ENCODE measurements around the gene DCAF10. TPM values are rescaled to one million over a fixed set of nuclear protein-coding genes. Genes with fewer than 3 reads are reported as not detected.
"Not testable (repeated sequence)": the region's sequence is repeated elsewhere in the genome, so short reads cannot be mapped to it uniquely, and the experiment has no call there.

Gene DCAF10
- total RNA-seq, 1 experiment from 2014 or later, result 34.8 TPM

DNA sequence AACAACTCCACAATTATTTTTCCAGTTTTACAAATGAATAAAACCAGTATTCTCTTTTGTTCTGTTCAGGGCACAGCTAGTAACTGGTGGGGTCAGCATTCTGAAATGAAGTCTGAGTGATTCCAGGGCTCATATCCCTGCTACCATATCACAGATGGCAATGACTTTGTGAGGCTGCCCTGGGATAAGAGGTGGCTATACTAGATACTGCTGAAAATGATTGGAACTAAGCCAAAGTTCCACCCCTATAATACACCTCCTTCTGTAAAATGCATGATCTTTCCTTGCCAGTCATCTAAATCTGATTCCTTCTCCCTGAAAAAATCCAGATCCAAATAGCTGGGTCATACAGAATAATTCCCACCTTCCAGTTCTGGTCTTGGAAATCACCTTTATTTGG lies 88.9 kb downstream of the DCAF10 start:
- no peak for DNase-seq
- Histone ChIP-seq H4K20me1 (ENCODE audit: insufficient read depth, low read depth, low read length) (no peaks in the 10 kb centered on the region), H3K79me2 (ENCODE audit: low read length) (peaks cover 21% of the 10 kb centered on the region), H3K9me2 (replicated peaks; ENCODE audit: insufficient read depth, low read length) (no peaks in the 10 kb centered on the region), H3K4me1 (ENCODE audit: low read length) (no peaks in the 10 kb centered on the region), H3K27ac (ENCODE audit: low read length) (no peak overlapping the region), H3K27me3 (ENCODE audit: low read length) (no peaks in the 10 kb centered on the region), H3K4me3 (ENCODE audit: low read length) (no peak overlapping the region), H2AFZ (ENCODE audit: low read length) (no peak overlapping the region), H3K9ac (ENCODE audit: low read length) (no peak overlapping the region), H3K9me3 (ENCODE audit: low read length) (no peaks in the 10 kb centered on the region), H3K36me3 (ENCODE audit: insufficient read depth, low read length) (peaks cover 13% of the 10 kb centered on the region), H3K4me2 (ENCODE audit: low read depth, low read length, poor library complexity, severe bottlenecking) (no peak overlapping the region)

DNA sequence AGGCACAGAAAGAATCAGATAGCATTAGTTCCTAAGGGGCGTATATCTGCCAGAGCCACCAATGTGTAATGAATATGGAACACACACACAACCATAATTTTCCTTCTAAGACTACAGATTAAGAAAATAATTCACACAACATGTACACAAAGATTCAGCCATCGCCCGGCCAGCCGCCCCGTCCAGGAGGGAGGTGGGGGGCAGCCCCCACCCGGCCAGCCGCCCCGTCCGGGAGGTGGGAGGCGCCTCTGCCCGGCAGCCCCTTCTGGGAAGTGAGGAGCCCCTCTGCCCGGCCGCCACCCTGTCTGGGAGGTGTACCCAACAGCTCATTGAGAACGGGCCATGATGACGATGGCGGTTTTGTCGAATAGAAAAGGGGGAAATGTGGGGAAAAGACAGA lies 90.4 kb downstream of the DCAF10 start:
- not testable (repeated sequence) for H3K27me3 ChIP-seq (ENCODE audit: low read length); H3K4me1 ChIP-seq (ENCODE audit: low read length); H3K4me3 ChIP-seq (ENCODE audit: low read length); H3K9ac ChIP-seq (ENCODE audit: low read length); DNase-seq; H3K4me2 ChIP-seq (ENCODE audit: low read depth, low read length, poor library complexity, severe bottlenecking); H3K9me3 ChIP-seq (ENCODE audit: low read length); H3K27ac ChIP-seq (ENCODE audit: low read length); H2AFZ ChIP-seq (ENCODE audit: low read length); H3K9me2 ChIP-seq (replicated peaks; ENCODE audit: insufficient read depth, low read length); H4K20me1 ChIP-seq (ENCODE audit: insufficient read depth, low read depth, low read length)
- H3K36me3 ChIP-seq (ENCODE audit: insufficient read depth, low read length), result peaks cover 19% of the 10 kb centered on the region
- peaks cover 25% of the 10 kb centered on the region for H3K79me2 ChIP-seq (ENCODE audit: low read length)

DNA sequence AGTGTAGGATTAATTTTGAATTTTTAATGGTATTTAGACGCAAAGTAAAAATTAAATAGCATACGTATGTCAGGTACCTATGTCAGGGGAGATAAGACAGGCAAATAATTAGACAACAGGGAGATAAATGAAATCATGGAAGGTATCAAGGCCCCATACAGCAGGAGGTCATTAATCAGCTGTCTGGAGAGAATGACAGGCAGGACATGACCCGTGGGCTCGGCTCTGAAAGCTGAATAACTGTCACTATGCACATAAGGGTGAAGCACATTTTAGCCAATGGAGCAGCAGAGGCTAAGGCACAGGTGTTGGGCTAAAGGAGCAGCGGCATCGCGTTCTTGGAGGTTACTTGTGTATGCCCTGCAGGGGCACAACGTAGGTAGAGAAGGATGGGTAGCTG lies 91.5 kb downstream of the DCAF10 start:
- no peaks in the 10 kb centered on the region for H3K9me2 ChIP-seq (replicated peaks; ENCODE audit: insufficient read depth, low read length)
- H3K9me3 ChIP-seq (ENCODE audit: low read length), result no peaks in the 10 kb centered on the region
- peaks cover 27% of the 10 kb centered on the region for H3K36me3 ChIP-seq (ENCODE audit: insufficient read depth, low read length)
- no peak for DNase-seq
- no peaks in the 10 kb centered on the region for H3K4me1 ChIP-seq (ENCODE audit: low read length)
- H4K20me1 ChIP-seq (ENCODE audit: insufficient read depth, low read depth, low read length), result no peaks in the 10 kb centered on the region
- H3K4me2 ChIP-seq (ENCODE audit: low read depth, low read length, poor library complexity, severe bottlenecking), result no peak overlapping the region
- H3K27me3 ChIP-seq (ENCODE audit: low read length), result no peaks in the 10 kb centered on the region
- H2AFZ ChIP-seq (ENCODE audit: low read length), result no peak overlapping the region
- H3K79me2 ChIP-seq (ENCODE audit: low read length), result peaks cover 25% of the 10 kb centered on the region
- H3K4me3 ChIP-seq (ENCODE audit: low read length), result no peak overlapping the region
- no peak overlapping the region for H3K27ac ChIP-seq (ENCODE audit: low read length)
- no peak overlapping the region for H3K9ac ChIP-seq (ENCODE audit: low read length)

DNA sequence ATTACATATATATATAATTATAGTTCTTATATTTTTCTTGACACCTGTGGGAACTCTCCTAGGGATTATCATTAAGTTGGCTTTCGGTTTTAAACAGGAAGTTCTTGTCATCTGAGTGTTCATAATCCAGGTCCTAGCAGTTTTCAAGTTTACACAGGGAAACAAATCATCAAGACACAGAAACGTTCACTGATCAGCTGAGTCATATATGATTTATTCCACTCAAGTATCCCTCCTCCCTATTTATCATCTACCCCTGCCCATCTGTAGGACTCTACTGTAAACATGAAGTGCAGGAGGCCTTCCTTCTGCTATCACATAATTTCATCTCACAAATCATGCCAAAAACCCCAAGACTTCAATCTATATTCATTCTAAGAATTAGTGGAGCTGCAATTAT lies 97.1 kb downstream of the DCAF10 start:
- DNase-seq, result no peak
- no peak overlapping the region for H3K4me2 ChIP-seq (ENCODE audit: low read depth, low read length, poor library complexity, severe bottlenecking)
- H3K9me3 ChIP-seq (ENCODE audit: low read length), result no peaks in the 10 kb centered on the region
- peaks cover 13% of the 10 kb centered on the region for H3K4me1 ChIP-seq (ENCODE audit: low read length)
- H3K4me3 ChIP-seq (ENCODE audit: low read length), result no peak overlapping the region
- no peaks in the 10 kb centered on the region for H3K9me2 ChIP-seq (replicated peaks; ENCODE audit: insufficient read depth, low read length)
- no peak overlapping the region for H3K27ac ChIP-seq (ENCODE audit: low read length)
- H3K36me3 ChIP-seq (ENCODE audit: insufficient read depth, low read length), result peaks cover 36% of the 10 kb centered on the region
- peaks cover 37% of the 10 kb centered on the region for H3K79me2 ChIP-seq (ENCODE audit: low read length)
- no peaks in the 10 kb centered on the region for H4K20me1 ChIP-seq (ENCODE audit: insufficient read depth, low read depth, low read length)
- no peaks in the 10 kb centered on the region for H3K27me3 ChIP-seq (ENCODE audit: low read length)
- no peak overlapping the region for H2AFZ ChIP-seq (ENCODE audit: low read length)
- H3K9ac ChIP-seq (ENCODE audit: low read length), result no peak overlapping the region

DNA sequence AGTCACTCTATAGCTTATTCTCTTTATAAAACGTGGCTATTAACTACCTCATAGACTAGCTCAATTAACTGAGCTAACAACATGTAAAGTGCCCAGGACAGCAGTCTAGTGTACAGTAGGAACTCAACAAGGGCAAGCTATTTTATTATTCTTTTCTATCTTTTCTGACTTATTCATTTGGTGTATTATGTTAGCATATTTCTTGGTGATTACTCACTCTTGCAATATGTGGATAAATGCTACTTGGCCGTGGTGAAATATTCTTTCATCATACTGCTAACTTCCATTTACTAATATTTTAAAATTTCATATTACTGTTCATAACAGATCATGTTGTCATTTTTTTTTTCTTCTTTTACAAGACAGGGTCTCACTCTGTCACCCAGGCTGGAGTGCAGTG lies 98.4 kb downstream of the DCAF10 start:
- Histone ChIP-seq H3K4me3 (ENCODE audit: low read length) (no peak overlapping the region), H3K4me2 (ENCODE audit: low read depth, low read length, poor library complexity, severe bottlenecking) (no peak overlapping the region), H3K27me3 (ENCODE audit: low read length) (no peaks in the 10 kb centered on the region), H3K9me3 (ENCODE audit: low read length) (no peaks in the 10 kb centered on the region), H2AFZ (ENCODE audit: low read length) (no peak overlapping the region), H3K27ac (ENCODE audit: low read length) (no peak overlapping the region), H3K36me3 (ENCODE audit: insufficient read depth, low read length) (peaks cover 27% of the 10 kb centered on the region; the same call in 1 of the 2 replicates), H3K79me2 (ENCODE audit: low read length) (peaks cover 47% of the 10 kb centered on the region), H3K4me1 (ENCODE audit: low read length) (peaks cover 17% of the 10 kb centered on the region), H3K9me2 (replicated peaks; ENCODE audit: insufficient read depth, low read length) (no peaks in the 10 kb centered on the region), H3K9ac (ENCODE audit: low read length) (no peak overlapping the region), H4K20me1 (ENCODE audit: insufficient read depth, low read depth, low read length) (no peaks in the 10 kb centered on the region; the same call in 1 of the 2 replicates)
- no peak for DNase-seq

DNA sequence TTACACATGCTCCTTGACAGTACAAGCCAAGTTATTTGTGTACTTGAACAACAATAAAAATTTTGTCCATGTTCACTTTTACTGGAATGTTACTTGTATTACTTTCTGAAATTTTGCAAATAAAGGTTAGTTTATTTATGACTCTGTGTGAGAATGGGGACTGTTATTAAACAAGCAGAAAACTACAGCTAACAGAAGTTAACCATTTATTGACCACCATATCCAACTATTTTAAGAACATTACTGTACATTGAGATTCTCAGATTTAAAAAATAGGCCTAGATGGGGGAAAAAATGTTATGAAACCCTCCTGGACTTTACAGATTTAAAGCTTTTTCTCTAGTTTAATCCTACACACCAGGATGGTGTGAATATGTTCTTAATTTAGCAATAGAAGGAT lies 101.5 kb downstream of the DCAF10 start:
- Histone ChIP-seq H3K36me3 (ENCODE audit: insufficient read depth, low read length) (peaks cover 12% of the 10 kb centered on the region; the same call in 1 of the 2 replicates), H3K9ac (ENCODE audit: low read length) (peak overlapping the region; percentile 88), H3K9me2 (replicated peaks; ENCODE audit: insufficient read depth, low read length) (no peaks in the 10 kb centered on the region), H2AFZ (ENCODE audit: low read length) (no peak overlapping the region), H3K79me2 (ENCODE audit: low read length) (peaks cover 44% of the 10 kb centered on the region), H3K4me3 (ENCODE audit: low read length) (peak overlapping the region; percentile 79), H3K9me3 (ENCODE audit: low read length) (no peaks in the 10 kb centered on the region), H3K27ac (ENCODE audit: low read length) (no peak overlapping the region), H4K20me1 (ENCODE audit: insufficient read depth, low read depth, low read length) (no peaks in the 10 kb centered on the region; the same call in 1 of the 2 replicates), H3K4me1 (ENCODE audit: low read length) (peaks cover 26% of the 10 kb centered on the region), H3K27me3 (ENCODE audit: low read length) (no peaks in the 10 kb centered on the region), H3K4me2 (ENCODE audit: low read depth, low read length, poor library complexity, severe bottlenecking) (peak overlapping the region; percentile 72)
- DNase-seq, result no peak

DNA sequence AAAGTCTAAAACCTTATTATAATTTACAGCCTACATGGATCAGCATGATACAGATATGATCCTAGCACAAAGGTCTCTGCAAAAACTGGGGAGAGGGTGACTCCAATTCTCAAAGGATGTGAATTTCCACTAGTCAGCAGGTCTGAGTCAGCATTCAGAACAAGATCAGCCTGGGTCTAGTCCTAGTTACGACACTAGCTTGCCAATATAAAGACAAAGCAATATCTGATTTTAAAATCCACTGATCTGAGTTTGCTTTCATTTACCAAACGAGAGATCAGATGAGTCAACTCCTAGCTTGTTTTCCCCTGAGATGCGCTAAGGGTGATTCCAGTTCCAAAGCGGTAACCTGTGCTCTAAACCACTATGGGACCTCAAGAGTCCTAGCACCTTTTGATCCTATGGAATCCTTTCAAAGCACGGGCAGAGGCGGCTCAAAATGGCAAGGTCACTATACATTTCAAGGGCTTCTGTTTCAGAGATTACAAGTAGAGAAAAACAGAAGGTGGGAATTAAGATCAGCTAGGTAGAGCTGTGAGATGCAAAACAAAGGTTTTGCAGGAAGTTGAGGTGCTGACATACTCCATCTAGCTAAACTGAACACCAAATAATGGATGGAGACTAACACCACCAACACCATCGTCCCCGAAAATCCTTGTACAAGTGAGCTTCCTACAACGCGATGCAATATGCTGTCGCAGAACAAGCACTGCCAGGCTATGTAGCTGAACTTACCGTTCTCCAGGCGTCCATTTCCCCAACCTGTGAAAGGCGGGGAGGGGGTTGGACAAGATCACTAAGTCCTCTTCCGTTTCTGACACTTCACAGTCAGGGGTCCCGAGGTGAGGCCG lies 102.4 kb downstream of the DCAF10 start:
- H3K4me1 ChIP-seq (ENCODE audit: low read length), result peaks cover 26% of the 10 kb centered on the region
- H3K9me2 ChIP-seq (replicated peaks; ENCODE audit: insufficient read depth, low read length), result no peaks in the 10 kb centered on the region
- H3K4me3 ChIP-seq (ENCODE audit: low read length), result peak overlapping the region; percentile 79
- peak; percentile 75 for DNase-seq
- H3K4me2 ChIP-seq (ENCODE audit: low read depth, low read length, poor library complexity, severe bottlenecking), result peak overlapping the region; percentile 72
- H4K20me1 ChIP-seq (ENCODE audit: insufficient read depth, low read depth, low read length), result no peaks in the 10 kb centered on the region; the same call in 1 of the 2 replicates
- H3K9ac ChIP-seq (ENCODE audit: low read length), result peak overlapping the region; percentile 88
- H3K9me3 ChIP-seq (ENCODE audit: low read length), result no peaks in the 10 kb centered on the region
- peaks cover 8% of the 10 kb centered on the region; the same call in 1 of the 2 replicates for H3K36me3 ChIP-seq (ENCODE audit: insufficient read depth, low read length)
- H3K27ac ChIP-seq (ENCODE audit: low read length), result peak overlapping the region; percentile 27; the same call in 1 of the 2 replicates
- H3K27me3 ChIP-seq (ENCODE audit: low read length), result no peaks in the 10 kb centered on the region
- peak overlapping the region; percentile 42; the same call in 1 of the 2 replicates for H2AFZ ChIP-seq (ENCODE audit: low read length)
- H3K79me2 ChIP-seq (ENCODE audit: low read length), result peaks cover 40% of the 10 kb centered on the region

DNA sequence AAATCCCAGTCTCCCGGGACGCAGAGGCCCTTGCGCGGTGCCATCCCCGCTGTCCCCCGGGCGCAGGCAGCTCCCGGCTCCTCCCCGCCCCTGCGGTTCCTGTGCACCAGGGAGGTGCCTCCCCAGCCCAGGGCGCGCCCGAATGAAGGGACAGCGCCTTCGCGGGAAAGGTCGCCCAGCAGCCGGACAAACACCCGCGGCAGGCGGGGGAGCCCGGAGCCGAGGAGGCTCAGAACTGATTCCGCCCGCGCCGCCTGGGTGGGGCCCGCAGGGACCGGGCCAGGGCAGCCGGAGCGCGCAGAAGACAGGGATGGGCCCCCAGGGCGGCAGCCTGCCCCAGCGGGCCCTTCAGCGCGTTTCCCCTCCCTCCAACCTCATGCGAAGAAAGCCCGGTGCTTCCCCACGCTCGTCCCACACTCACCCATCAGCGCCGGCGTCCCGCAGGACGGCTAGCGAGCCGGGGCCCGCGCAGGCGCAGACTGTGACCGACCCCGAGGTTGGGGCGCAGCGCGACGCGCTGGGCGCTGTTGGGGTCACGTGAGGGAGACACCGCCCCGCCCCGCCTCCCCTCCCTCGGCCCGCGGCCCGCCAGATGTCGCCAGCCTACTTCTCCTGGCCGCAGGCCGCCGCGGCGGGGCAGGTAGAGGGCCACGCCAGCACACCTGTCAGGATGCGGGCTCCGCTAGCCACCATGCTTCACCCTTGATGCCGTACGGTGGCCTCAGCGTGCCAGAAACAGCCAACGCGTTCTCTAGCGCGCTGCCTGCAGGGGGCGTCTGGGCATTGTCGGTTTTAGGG lies 103.2 kb downstream of the DCAF10 start, which contains the start of gene SLC25A51:
TSS of gene SLC25A51 (minus strand) at position 481 of the 798 bp plus-strand sequence. CDS start 15,577 bp downstream, outside the sequence.
- Histone ChIP-seq H3K27me3 (ENCODE audit: low read length) (no peaks in the 10 kb centered on the region), H3K4me3 (ENCODE audit: low read length) (peak within 1 kb of the TSS; percentile 79), H3K9me3 (ENCODE audit: low read length) (no peaks in the 10 kb centered on the region), H3K9me2 (replicated peaks; ENCODE audit: insufficient read depth, low read length) (no peaks in the 10 kb centered on the region), H3K27ac (ENCODE audit: low read length) (peak within 1 kb of the TSS; percentile 27; the same call in 1 of the 2 replicates), H3K36me3 (ENCODE audit: insufficient read depth, low read length) (peaks cover 5% of the 10 kb centered on the region; the same call in 1 of the 2 replicates), H3K79me2 (ENCODE audit: low read length) (peaks cover 38% of the 10 kb centered on the region), H3K9ac (ENCODE audit: low read length) (peak within 1 kb of the TSS; percentile 88), H3K4me1 (ENCODE audit: low read length) (peaks cover 26% of the 10 kb centered on the region), H4K20me1 (ENCODE audit: insufficient read depth, low read depth, low read length) (no peaks in the 10 kb centered on the region; the same call in 1 of the 2 replicates), H2AFZ (ENCODE audit: low read length) (peak within 1 kb of the TSS; percentile 42; the same call in 1 of the 2 replicates), H3K4me2 (ENCODE audit: low read depth, low read length, poor library complexity, severe bottlenecking) (peak within 1 kb of the TSS; percentile 72)
- DNase-seq, result peak; percentile 97
